Ascending aorta (tissue), 2 donors: ENCODE data around the gene TNFAIP8L3. TPM values are rescaled to one million over a fixed set of nuclear protein-coding genes. Genes with fewer than 3 reads are reported as not detected.
A peak's percentile ranks its signal among the peaks of the same experiment; 100 is the strongest.
"Not testable (repeated sequence)": the region's sequence is repeated elsewhere in the genome, so short reads cannot be mapped to it uniquely, and the experiment has no call there.

ENCODE experiments used
- DNase-seq, 2 donors: peaks; one replicate each; pipeline ENCODE4 v3.0.0-alpha.2; 2019; ENCODE audit warnings: low spot score in 2 of 2
- H3K27ac ChIP-seq, 2 donors: fragments of 200-600 bp; sonication (generic); one replicate each; pipeline ENCODE4 v1.5.1; 2016 to 2017; ENCODE audit warnings: mild to moderate bottlenecking in 1 of 2
- H3K27me3 ChIP-seq: fragments of 200-600 bp; sonication (generic); one replicate; pipeline ENCODE4 v1.5.1; 2017
- H3K36me3 ChIP-seq, 2 donors: fragments of 200-600 bp; sonication (generic); one replicate each; pipeline ENCODE4 v1.5.1; 2016
- H3K4me1 ChIP-seq, 2 donors: fragments of 200-600 bp; sonication (generic); one replicate each; pipeline ENCODE4 v1.5.1; 2016 to 2017; ENCODE audit warnings: mild to moderate bottlenecking in 1 of 2
- H3K4me3 ChIP-seq, 2 donors: fragments of 200-600 bp; sonication (generic); one replicate each; pipeline ENCODE4 v1.5.1; 2016 to 2017; ENCODE audit warnings: mild to moderate bottlenecking in 1 of 2
- H3K9me3 ChIP-seq, 2 donors: fragments of 200-600 bp; sonication (generic); one replicate each; pipeline ENCODE4 v1.5.1; 2016
- CTCF ChIP-seq, 3 experiments: fragments of 200-600 bp in 2 of 3; fragments of 450-650 bp in 1 of 3; sonication (generic) in 2 of 3; IDR thresholded peaks; one replicate each; pipeline ENCODE4 v1.5.1; 2016 to 2019; ENCODE audit warnings: antibody characterized with exemption in 3 of 3, mild to moderate bottlenecking in 1 of 3, moderate library complexity in 1 of 3
- intact Hi-C: fragments of 100-400 bp; cut with DNase I; formaldehyde crosslinking; loops from one replicate; pipeline ENCODE4 v1.15.1; 2023
- total RNA-seq: library from RNA; depleted of rRNA; stranded (reverse); fragments of >200 nt; gene quantifications from one replicate; pipeline ENCODE4 v1.1.0, GENCODE V29; 2016

TNFAIP8L3 gene
- total RNA-seq, 1 donor from 2014 or later, result 2.6 TPM

- no peak for TF ChIP-seq CTCF (IDR thresholded peaks at IDR 0.05)
- H3K4me3 ChIP-seq, result no peak overlapping the region
- H3K27me3 ChIP-seq, result no peaks in the 10 kb centered on the region
- intact Hi-C loops, result no loop called here
- H3K36me3 ChIP-seq, result no peaks in the 10 kb centered on the region
- no peaks in the 10 kb centered on the region for H3K9me3 ChIP-seq
- peaks cover 0 to 8% of the 10 kb centered on the region in 2 donors for H3K4me1 ChIP-seq
- H3K27ac ChIP-seq, result no peak overlapping the region
- no peak for DNase-seq
Observed at GRCh38 chr15:51046016-51046415, 48.7 kb downstream of the TNFAIP8L3 start.

DNA sequence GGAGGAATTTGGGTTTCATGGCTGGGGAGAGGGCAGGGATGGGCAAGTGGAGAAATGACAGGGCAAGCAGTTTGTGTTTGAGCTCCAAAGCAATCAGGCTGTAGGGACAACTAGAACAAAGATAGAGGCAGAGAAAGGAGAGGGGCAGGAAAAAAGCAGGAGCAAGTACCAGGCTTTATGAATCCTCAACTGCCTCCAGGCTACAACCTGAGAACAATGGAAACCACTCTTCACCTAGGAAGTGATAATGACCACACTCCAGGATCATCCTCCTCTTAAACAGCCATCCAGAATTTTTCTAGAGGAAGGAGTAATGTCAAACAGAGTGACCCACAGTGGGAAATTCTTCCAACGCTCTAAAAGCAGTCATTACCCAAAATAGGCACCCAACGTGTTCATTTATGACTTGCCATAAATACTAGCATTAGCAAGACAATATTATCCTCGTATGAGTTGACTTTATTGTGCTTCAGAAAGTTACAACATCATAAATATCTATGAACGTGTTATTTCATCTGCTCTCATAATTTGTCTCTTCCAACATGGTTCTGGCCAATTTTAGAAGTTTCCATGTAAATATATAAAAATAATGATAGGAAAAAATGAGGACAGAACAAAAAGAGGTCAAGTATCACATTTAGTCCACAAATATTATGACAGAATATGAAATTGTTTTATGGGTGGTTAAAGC, 50.5 kb downstream of the TNFAIP8L3 start:
- no peak for DNase-seq
- Histone ChIP-seq H3K36me3 (no peaks in the 10 kb centered on the region), H3K4me1 (peaks cover 0 to 8% of the 10 kb centered on the region in 2 donors), H3K27ac (no peak overlapping the region), H3K4me3 (no peak overlapping the region), H3K9me3 (no peaks in the 10 kb centered on the region), H3K27me3 (no peaks in the 10 kb centered on the region)
- no peak for TF ChIP-seq CTCF (IDR thresholded peaks at IDR 0.05)
- intact Hi-C loops, result no loop called here

- Histone ChIP-seq H3K9me3 (no peaks in the 10 kb centered on the region), H3K4me1 (no peaks in the 10 kb centered on the region), H3K27ac (no peak overlapping the region), H3K36me3 (no peaks in the 10 kb centered on the region), H3K27me3 (no peaks in the 10 kb centered on the region), H3K4me3 (no peak overlapping the region)
- intact Hi-C loops, result no loop called here
- DNase-seq, result no peak
- no peak for TF ChIP-seq CTCF (IDR thresholded peaks at IDR 0.05)
Observed at GRCh38 chr15:51038974-51039319, 55.8 kb downstream of the TNFAIP8L3 start.

DNA sequence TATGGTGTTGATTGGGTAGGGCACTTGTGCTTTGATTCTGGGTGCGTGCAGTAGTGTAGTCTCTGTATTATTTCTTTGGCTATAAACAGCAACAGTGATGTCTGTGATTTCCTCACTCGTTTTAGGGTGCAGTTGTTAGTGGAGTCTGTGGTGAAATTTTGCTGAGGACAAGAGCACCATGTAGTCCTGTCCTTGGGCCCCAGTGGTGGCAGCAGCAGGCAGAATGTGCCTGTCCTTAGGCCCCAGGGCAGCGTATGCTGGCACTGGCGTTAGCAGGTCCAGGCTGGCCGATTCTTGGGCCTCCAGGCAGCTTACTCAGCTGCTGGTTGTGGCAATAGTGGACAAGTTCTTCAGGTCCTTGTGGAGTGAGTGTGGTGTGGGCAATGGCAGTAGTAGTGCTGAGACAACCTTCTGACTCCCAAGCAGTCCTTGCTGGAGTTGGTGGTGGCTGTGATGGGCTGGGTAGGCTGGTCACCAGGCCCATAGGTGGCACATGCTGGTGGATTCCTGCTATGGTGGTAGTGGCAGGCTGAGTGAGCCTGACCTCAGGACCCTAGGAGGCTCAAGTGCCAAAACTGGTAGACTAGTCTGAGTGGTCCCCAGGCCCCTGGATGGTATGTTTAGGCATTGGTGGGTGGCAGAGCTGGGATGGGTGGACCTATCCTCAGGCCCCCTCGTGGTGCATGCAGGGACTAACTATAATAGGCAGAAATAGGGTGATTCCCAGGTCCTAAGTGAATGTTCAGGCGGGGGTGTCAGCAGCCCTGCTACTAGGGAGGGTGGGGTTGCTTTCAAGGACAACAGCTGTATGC, 56.3 kb downstream of the TNFAIP8L3 start:
- no peak for TF ChIP-seq CTCF (IDR thresholded peaks at IDR 0.05)
- Histone ChIP-seq H3K9me3 (no peaks in the 10 kb centered on the region), H3K4me1 (no peaks in the 10 kb centered on the region), H3K27me3 (no peaks in the 10 kb centered on the region), H3K36me3 (no peaks in the 10 kb centered on the region), H3K27ac (no peak overlapping the region), H3K4me3 (no peak overlapping the region)
- intact Hi-C loops, result no loop called here
- DNase-seq, result no peak

DNA sequence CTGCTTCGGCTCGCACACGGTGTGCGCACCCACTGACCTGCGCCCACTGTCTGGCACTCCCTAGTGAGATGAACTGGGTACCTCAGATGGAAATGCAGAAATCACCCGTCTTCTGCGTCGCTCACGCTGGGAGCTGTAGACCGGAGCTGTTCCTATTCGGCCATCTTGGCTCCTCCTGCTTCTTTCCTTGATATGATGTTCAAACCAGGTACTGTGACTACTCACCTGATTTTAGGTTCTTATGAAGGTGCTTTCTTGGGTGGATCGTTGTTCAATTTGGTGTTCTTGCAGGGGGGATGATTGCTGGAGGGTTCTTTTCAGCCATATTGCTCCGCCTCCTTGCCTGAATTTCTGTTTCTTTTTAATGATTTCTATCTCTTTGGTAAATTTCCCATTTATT, 57.2 kb downstream of the TNFAIP8L3 start:
- H3K9me3 ChIP-seq, H3K27ac ChIP-seq, DNase-seq, H3K27me3 ChIP-seq, H3K4me1 ChIP-seq, H3K36me3 ChIP-seq, H3K4me3 ChIP-seq, intact Hi-C loops: not testable (repeated sequence)

GRCh38 chr15:51030649-51031316, 63.9 kb downstream of the TNFAIP8L3 start:
- peak overlapping the region; percentile 69 to 81 for H3K27ac ChIP-seq
- H3K4me1 ChIP-seq, result peaks cover 0 to 8% of the 10 kb centered on the region in 2 donors
- no peaks in the 10 kb centered on the region for H3K36me3 ChIP-seq
- peak in 1 of 2 donors; percentile 80 for DNase-seq
- no peak overlapping the region for H3K4me3 ChIP-seq
- intact Hi-C loops, result no loop called here
- no peaks in the 10 kb centered on the region for H3K9me3 ChIP-seq
- TF ChIP-seq CTCF (IDR thresholded peaks at IDR 0.05), result no peak
- H3K27me3 ChIP-seq, result no peaks in the 10 kb centered on the region
